Measurements from ENCODE around the gene GGA2.
"Not testable (repeated sequence)": the region's sequence is repeated elsewhere in the genome, so short reads cannot be mapped to it uniquely, and the experiment has no call there.

Gene GGA2

GRCh38 chr16:23510164-23510914 lies at the start of gene GGA2:
Gene GGA2 (minus strand): TSS chr16:23510494. CDS start chr16:23510411, 83 bp downstream.
- peak; percentile 78 to 82 for DNase-seq

- no peak for DNase-seq
Measured at GRCh38 chr16:23557779-23558702, 47.7 kb upstream of the GGA2 start.

GRCh38 chr16:23556881-23557778 lies 46.8 kb upstream of the GGA2 start, which contains the start of the genes EARS2 and UBFD1:
Gene EARS2 (minus strand): TSS chr16:23557350. CDS start chr16:23557343, 7 bp downstream.
Gene UBFD1 (plus strand): TSS chr16:23557727. CDS start chr16:23557743, 16 bp downstream.
- peak; percentile 96 for DNase-seq

GRCh38 chr16:23554536-23554935 lies 44.2 kb upstream of the GGA2 start:
- DNase-seq = no peak

GRCh38 chr16:23552161-23552560 lies 41.9 kb upstream of the GGA2 start:
- no peak for DNase-seq

- no peak for DNase-seq
Measured at GRCh38 chr16:23549938-23550337, 39.6 kb upstream of the GGA2 start.

GRCh38 chr16:23544436-23544835 lies 34.1 kb upstream of the GGA2 start:
- DNase-seq = no peak

- DNase-seq = not testable (repeated sequence)
Measured at GRCh38 chr16:23540817-23541178, 30.5 kb upstream of the GGA2 start.

GRCh38 chr16:23539984-23540816 lies 29.9 kb upstream of the GGA2 start:
- DNase-seq = no peak

GRCh38 chr16:23538919-23539278 lies 28.6 kb upstream of the GGA2 start:
- DNase-seq = no peak

- DNase-seq = no peak
Measured at GRCh38 chr16:23537390-23537789, 27.1 kb upstream of the GGA2 start.

- DNase-seq = no peak
Measured at GRCh38 chr16:23535901-23536300, 25.6 kb upstream of the GGA2 start.

GRCh38 chr16:23534868-23535860 lies 24.9 kb upstream of the GGA2 start:
- DNase-seq = no peak

- DNase-seq = no peak
Measured at GRCh38 chr16:23532448-23532847, 22.2 kb upstream of the GGA2 start.

- no peak for DNase-seq
Measured at GRCh38 chr16:23530062-23530461, 19.8 kb upstream of the GGA2 start.

GRCh38 chr16:23528644-23529310 lies 18.5 kb upstream of the GGA2 start:
- DNase-seq = no peak

GRCh38 chr16:23527961-23528643 lies 17.8 kb upstream of the GGA2 start:
- DNase-seq = no peak

GRCh38 chr16:23524886-23525285 lies 14.6 kb upstream of the GGA2 start:
- no peak for DNase-seq

- no peak for DNase-seq
Measured at GRCh38 chr16:23523876-23524385, 13.6 kb upstream of the GGA2 start.
